ENCODE data around the gene EVA1A. TPM values are rescaled to one million over a fixed set of nuclear protein-coding genes. Genes with fewer than 3 reads are reported as not detected.

EVA1A gene
- polyA plus RNA-seq, 1 donor (not counting 4 experiments of a cell fraction or from before 2014, with no cell fraction given): 11.5 TPM

- no peak overlapping the region for H3K4me3 ChIP-seq (ENCODE audit: control insufficient read depth in 2 of 3, extremely low read depth in 1 of 3, insufficient read depth in 2 of 3, low read depth in 1 of 3, low read length in 3 of 3)
- H3K36me3 ChIP-seq (ENCODE audit: control insufficient read depth in 2 of 2, extremely low read depth in 1 of 2, insufficient read depth in 2 of 2, low read length in 2 of 2): no peaks in the 10 kb centered on the region
- DNase-seq (ENCODE audit: low read depth, low spot score): no peak
- no peaks in the 10 kb centered on the region for H3K27me3 ChIP-seq (ENCODE audit: control insufficient read depth, extremely low read depth, insufficient read depth, low read length)
- no peak overlapping the region for H2AFZ ChIP-seq (ENCODE audit: control insufficient read depth, low read length)
- peak overlapping the region; percentile 66 for H3K27ac ChIP-seq (ENCODE audit: control insufficient read depth, insufficient read depth, low read length)
- TF ChIP-seq, protein P1, sequence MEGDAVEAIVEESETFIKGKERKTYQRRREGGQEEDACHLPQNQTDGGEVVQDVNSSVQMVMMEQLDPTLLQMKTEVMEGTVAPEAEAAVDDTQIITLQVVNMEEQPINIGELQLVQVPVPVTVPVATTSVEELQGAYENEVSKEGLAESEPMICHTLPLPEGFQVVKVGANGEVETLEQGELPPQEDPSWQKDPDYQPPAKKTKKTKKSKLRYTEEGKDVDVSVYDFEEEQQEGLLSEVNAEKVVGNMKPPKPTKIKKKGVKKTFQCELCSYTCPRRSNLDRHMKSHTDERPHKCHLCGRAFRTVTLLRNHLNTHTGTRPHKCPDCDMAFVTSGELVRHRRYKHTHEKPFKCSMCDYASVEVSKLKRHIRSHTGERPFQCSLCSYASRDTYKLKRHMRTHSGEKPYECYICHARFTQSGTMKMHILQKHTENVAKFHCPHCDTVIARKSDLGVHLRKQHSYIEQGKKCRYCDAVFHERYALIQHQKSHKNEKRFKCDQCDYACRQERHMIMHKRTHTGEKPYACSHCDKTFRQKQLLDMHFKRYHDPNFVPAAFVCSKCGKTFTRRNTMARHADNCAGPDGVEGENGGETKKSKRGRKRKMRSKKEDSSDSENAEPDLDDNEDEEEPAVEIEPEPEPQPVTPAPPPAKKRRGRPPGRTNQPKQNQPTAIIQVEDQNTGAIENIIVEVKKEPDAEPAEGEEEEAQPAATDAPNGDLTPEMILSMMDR (optimal IDR thresholded peaks at IDR 0.05 in 1 of 3, IDR thresholded peaks at IDR 0.05 in 1 of 3, conservative IDR thresholded peaks at IDR 0.05 in 1 of 3; ENCODE audit: extremely low read depth in 1 of 3, insufficient read depth in 2 of 3, low read length in 3 of 3): no peak
- TF ChIP-seq EZH2 (IDR thresholded peaks at IDR 0.05; ENCODE audit: low read length): no peak
- dilution Hi-C loops (cut with MboI; ENCODE audit: extremely low pct_ligation_motif_present, low sequenced_read_pairs): no loop called here
- FAIRE-seq: peak; percentile 90
- H4K20me1 ChIP-seq (ENCODE audit: control insufficient read depth, extremely low read depth, insufficient read depth, low read length): no peaks in the 10 kb centered on the region
- H3K4me1 ChIP-seq (ENCODE audit: control insufficient read depth, extremely low read depth, insufficient read depth, low read length): peaks cover 35% of the 10 kb centered on the region
- no peak overlapping the region for H3K9ac ChIP-seq (ENCODE audit: control insufficient read depth, extremely low read depth, insufficient read depth, low read length)
- no peaks in the 10 kb centered on the region for H3K9me3 ChIP-seq (ENCODE audit: control insufficient read depth, low read depth, low read length)
- H3K9me1 ChIP-seq (ENCODE audit: control insufficient read depth, extremely low read depth, insufficient read depth, low read length): no peaks in the 10 kb centered on the region
- H3K79me2 ChIP-seq (ENCODE audit: control insufficient read depth, insufficient read depth, low read length): no peaks in the 10 kb centered on the region
- H3K4me2 ChIP-seq (ENCODE audit: control insufficient read depth, extremely low read depth, insufficient read depth, low read depth, low read length): peak overlapping the region; percentile 35
Observed at GRCh38 chr2:75592030-75592429, 31.3 kb upstream of the EVA1A start.

GRCh38 chr2:75589391-75590105 is 28.8 kb upstream of the EVA1A start:
- DNase-seq (ENCODE audit: low read depth, low spot score) (no peak), FAIRE-seq (peak; percentile 9)
- Histone ChIP-seq H3K4me3 (ENCODE audit: control insufficient read depth in 2 of 3, extremely low read depth in 1 of 3, insufficient read depth in 2 of 3, low read depth in 1 of 3, low read length in 3 of 3) (no peak overlapping the region), H3K27me3 (ENCODE audit: control insufficient read depth, extremely low read depth, insufficient read depth, low read length) (no peaks in the 10 kb centered on the region), H3K9me3 (ENCODE audit: control insufficient read depth, low read depth, low read length) (no peaks in the 10 kb centered on the region), H3K79me2 (ENCODE audit: control insufficient read depth, insufficient read depth, low read length) (no peaks in the 10 kb centered on the region), H3K4me1 (ENCODE audit: control insufficient read depth, extremely low read depth, insufficient read depth, low read length) (peaks cover 16% of the 10 kb centered on the region), H2AFZ (ENCODE audit: control insufficient read depth, low read length) (no peak overlapping the region), H3K9me1 (ENCODE audit: control insufficient read depth, extremely low read depth, insufficient read depth, low read length) (no peaks in the 10 kb centered on the region), H3K36me3 (ENCODE audit: control insufficient read depth in 2 of 2, extremely low read depth in 1 of 2, insufficient read depth in 2 of 2, low read length in 2 of 2) (no peaks in the 10 kb centered on the region), H4K20me1 (ENCODE audit: control insufficient read depth, extremely low read depth, insufficient read depth, low read length) (no peaks in the 10 kb centered on the region), H3K9ac (ENCODE audit: control insufficient read depth, extremely low read depth, insufficient read depth, low read length) (no peak overlapping the region), H3K4me2 (ENCODE audit: control insufficient read depth, extremely low read depth, insufficient read depth, low read depth, low read length) (no peak overlapping the region), H3K27ac (ENCODE audit: control insufficient read depth, insufficient read depth, low read length) (no peak overlapping the region)
- no peak for TF ChIP-seq EZH2 (IDR thresholded peaks at IDR 0.05; ENCODE audit: low read length)
- TF ChIP-seq, protein P1 (optimal IDR thresholded peaks at IDR 0.05 in 1 of 3, IDR thresholded peaks at IDR 0.05 in 1 of 3, conservative IDR thresholded peaks at IDR 0.05 in 1 of 3; ENCODE audit: extremely low read depth in 1 of 3, insufficient read depth in 2 of 3, low read length in 3 of 3): no peak
- dilution Hi-C loops (cut with MboI; ENCODE audit: extremely low pct_ligation_motif_present, low sequenced_read_pairs): no loop called here
